Neutrophil (primary cell): ENCODE data around the gene ZBTB18.

Source experiments
- H3K27ac ChIP-seq: fragments of 200-600 bp; sonication (generic); 2 replicates; pipeline ENCODE4 v1.5.1; 2016; ENCODE audit warnings: mild to moderate bottlenecking, moderate library complexity
- H3K27me3 ChIP-seq: fragments of 200-600 bp; sonication (generic); 2 replicates; pipeline ENCODE4 v1.6.0; 2016; ENCODE audit warnings: mild to moderate bottlenecking
- H3K36me3 ChIP-seq: fragments of 200-600 bp; sonication (generic); 2 replicates; pipeline ENCODE4 v1.5.1; 2017
- H3K4me1 ChIP-seq, 2 experiments: fragments of 200-600 bp in 1 of 2; sonication (generic) in 1 of 2; 1 replicate in 1 of 2; 2 replicates in 1 of 2; pipeline versions ENCODE4 v1.5.1 to v1.6.1; 2013 to 2016; ENCODE audit warnings: low read depth in 1 of 2, low read length in 1 of 2, mild to moderate bottlenecking in 1 of 2, moderate library complexity in 1 of 2; ENCODE audit not compliant: control insufficient read depth in 1 of 2, insufficient read depth in 1 of 2
- H3K4me3 ChIP-seq, 2 experiments: fragments of 200-600 bp in 1 of 2; sonication (generic) in 1 of 2; 1 replicate in 1 of 2; 2 replicates in 1 of 2; pipeline ENCODE4 v1.5.1; 2013 to 2016; ENCODE audit warnings: low read depth in 1 of 2, low read length in 1 of 2, mild to moderate bottlenecking in 1 of 2, moderate library complexity in 1 of 2
- H3K9me3 ChIP-seq: fragments of 200-600 bp; sonication (generic); 2 replicates; pipeline ENCODE4 v1.5.1; 2016
- TF ChIP-seq, protein P1 (sequence below): fragments of 200-600 bp; sonication (generic); IDR thresholded peaks from 2 replicates; pipeline ENCODE4 v1.5.1; 2016; ENCODE audit warnings: antibody characterized with exemption

Gene ZBTB18

GRCh38 chr1:244028701-244029100, 22.4 kb upstream of the ZBTB18 start:
- Histone ChIP-seq H3K27ac (peak overlapping the region; percentile 50), H3K36me3 (no peaks in the 10 kb centered on the region), H3K4me1 (peaks cover 17 to 21% of the 10 kb centered on the region in 2 experiments), H3K9me3 (no peaks in the 10 kb centered on the region), H3K4me3 (no peak overlapping the region), H3K27me3 (peaks cover 17% of the 10 kb centered on the region)
- TF ChIP-seq, protein P1, sequence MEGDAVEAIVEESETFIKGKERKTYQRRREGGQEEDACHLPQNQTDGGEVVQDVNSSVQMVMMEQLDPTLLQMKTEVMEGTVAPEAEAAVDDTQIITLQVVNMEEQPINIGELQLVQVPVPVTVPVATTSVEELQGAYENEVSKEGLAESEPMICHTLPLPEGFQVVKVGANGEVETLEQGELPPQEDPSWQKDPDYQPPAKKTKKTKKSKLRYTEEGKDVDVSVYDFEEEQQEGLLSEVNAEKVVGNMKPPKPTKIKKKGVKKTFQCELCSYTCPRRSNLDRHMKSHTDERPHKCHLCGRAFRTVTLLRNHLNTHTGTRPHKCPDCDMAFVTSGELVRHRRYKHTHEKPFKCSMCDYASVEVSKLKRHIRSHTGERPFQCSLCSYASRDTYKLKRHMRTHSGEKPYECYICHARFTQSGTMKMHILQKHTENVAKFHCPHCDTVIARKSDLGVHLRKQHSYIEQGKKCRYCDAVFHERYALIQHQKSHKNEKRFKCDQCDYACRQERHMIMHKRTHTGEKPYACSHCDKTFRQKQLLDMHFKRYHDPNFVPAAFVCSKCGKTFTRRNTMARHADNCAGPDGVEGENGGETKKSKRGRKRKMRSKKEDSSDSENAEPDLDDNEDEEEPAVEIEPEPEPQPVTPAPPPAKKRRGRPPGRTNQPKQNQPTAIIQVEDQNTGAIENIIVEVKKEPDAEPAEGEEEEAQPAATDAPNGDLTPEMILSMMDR: no peak

DNA sequence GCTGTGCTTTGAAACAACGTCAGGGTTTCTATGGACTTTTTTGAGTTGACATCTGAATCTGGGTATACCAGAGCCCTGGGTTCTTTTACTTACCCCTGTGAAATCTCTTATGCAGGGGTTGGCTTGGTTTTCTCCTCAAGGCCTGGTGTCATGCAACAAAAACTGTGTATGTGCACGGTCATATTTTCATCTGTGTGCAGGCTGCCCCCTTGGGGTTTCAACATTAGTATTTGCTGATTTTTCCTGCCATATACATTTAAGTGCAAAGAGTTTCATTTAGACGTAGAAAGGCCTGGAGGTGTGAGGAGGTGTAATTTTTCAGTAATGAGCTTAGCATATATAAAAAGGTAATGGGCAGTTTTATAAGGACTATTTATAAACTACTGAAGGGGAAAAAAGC, 22.0 kb upstream of the ZBTB18 start:
- Histone ChIP-seq H3K4me3 (no peak overlapping the region), H3K9me3 (no peaks in the 10 kb centered on the region), H3K27ac (peak overlapping the region; percentile 50), H3K27me3 (peaks cover 13% of the 10 kb centered on the region), H3K4me1 (peaks cover 17 to 24% of the 10 kb centered on the region in 2 experiments), H3K36me3 (no peaks in the 10 kb centered on the region)
- TF ChIP-seq, protein P1: no peak

GRCh38 chr1:244030481-244031040, 20.5 kb upstream of the ZBTB18 start:
- TF ChIP-seq, protein P1: no peak
- peaks cover 8% of the 10 kb centered on the region for H3K27me3 ChIP-seq
- no peak overlapping the region for H3K27ac ChIP-seq
- peaks cover 17 to 24% of the 10 kb centered on the region in 2 experiments for H3K4me1 ChIP-seq
- no peaks in the 10 kb centered on the region for H3K9me3 ChIP-seq
- no peak overlapping the region for H3K4me3 ChIP-seq
- H3K36me3 ChIP-seq: no peaks in the 10 kb centered on the region

DNA sequence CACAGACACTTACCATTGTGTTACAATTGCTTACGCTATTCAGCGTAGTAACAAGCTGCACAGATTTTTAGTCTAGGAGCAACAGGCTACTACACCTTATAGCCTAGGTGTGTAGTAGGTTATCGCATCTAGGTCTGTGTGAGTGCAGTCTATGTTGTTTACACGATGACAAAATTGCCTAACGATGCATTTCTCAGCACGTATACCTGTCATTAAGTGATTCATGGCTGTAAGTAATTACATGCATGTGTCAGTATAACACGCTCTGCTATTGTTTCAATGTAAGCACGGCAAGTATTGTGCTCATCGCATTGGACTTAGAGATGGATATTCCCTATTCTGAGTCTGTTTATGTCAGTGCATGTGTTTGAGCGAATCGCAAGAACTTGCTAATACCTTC, 15.7 kb upstream of the ZBTB18 start:
- Histone ChIP-seq H3K27me3 (peaks cover 8% of the 10 kb centered on the region), H3K4me3 (no peak overlapping the region), H3K27ac (no peak overlapping the region), H3K4me1 (peaks cover 0 to 7% of the 10 kb centered on the region in 2 experiments), H3K9me3 (no peaks in the 10 kb centered on the region), H3K36me3 (no peaks in the 10 kb centered on the region)
- TF ChIP-seq, protein P1: no peak

DNA sequence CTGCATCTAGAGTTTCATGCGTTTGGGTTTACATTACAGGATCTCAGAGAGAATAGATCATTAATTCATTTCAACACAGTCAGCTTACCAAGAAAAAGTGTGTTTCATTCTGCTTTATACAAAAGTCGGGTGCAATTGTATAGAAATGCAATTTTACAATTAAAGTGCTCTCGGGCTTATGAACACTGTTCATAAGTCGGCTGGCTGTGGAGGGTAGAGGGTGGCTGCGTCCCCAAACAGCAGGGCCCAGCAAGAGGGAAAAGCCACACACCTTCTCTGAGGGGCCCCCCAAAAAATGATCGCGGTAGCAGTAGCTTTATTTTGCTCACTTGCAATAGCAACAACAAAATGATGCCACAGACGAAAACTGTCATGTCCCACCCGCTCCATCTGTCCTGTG, 13.8 kb upstream of the ZBTB18 start:
- Histone ChIP-seq H3K36me3 (no peaks in the 10 kb centered on the region), H3K4me3 (no peak overlapping the region), H3K27ac (no peak overlapping the region), H3K27me3 (peaks cover 8% of the 10 kb centered on the region), H3K4me1 (peaks cover 0 to 7% of the 10 kb centered on the region in 2 experiments), H3K9me3 (no peaks in the 10 kb centered on the region)
- TF ChIP-seq, protein P1: no peak
